Esophagus muscularis mucosa (tissue), 4 donors: ENCODE measurements around the gene GLIS2. TPM values are rescaled to one million over a fixed set of nuclear protein-coding genes. Genes with fewer than 3 reads are reported as not detected.

Experiments
- DNase-seq: peaks from one replicate; pipeline ENCODE4 v3.0.0-alpha.2; 2017; ENCODE audit errors: extremely low spot score
- H3K27ac ChIP-seq, 4 donors: fragments of 200-600 bp; sonication (generic); replicated peaks in 1 of 4; 1 replicate in 3 of 4; 2 replicates in 1 of 4; pipeline ENCODE4 v1.5.1; 2016 to 2019; ENCODE audit warnings: mild to moderate bottlenecking in 1 of 4
- H3K27me3 ChIP-seq, 4 donors: fragments of 200-600 bp; sonication (generic); one replicate each; pipeline versions ENCODE4 v1.5.1 to v1.6.0; 2016 to 2019
- H3K36me3 ChIP-seq, 4 donors: fragments of 200-600 bp; sonication (generic); one replicate each; pipeline ENCODE4 v1.5.1; 2016 to 2019
- H3K4me1 ChIP-seq, 4 donors: fragments of 200-600 bp; sonication (generic); one replicate each; pipeline ENCODE4 v1.5.1; 2016 to 2019
- H3K4me3 ChIP-seq, 4 donors: fragments of 200-600 bp; sonication (generic); 1 replicate in 2 of 4; 2 replicates in 2 of 4; pipeline ENCODE4 v1.5.1; 2016 to 2019; ENCODE audit warnings: mild to moderate bottlenecking in 4 of 4, moderate library complexity in 1 of 4
- H3K9me3 ChIP-seq, 4 donors: fragments of 200-600 bp; sonication (generic); 1 replicate in 3 of 4; 2 replicates in 1 of 4; pipeline ENCODE4 v1.5.1; 2016 to 2019
- EP300 ChIP-seq: sonication (generic); formaldehyde crosslinking; IDR thresholded peaks from one replicate; pipeline ENCODE4 v1.6.1; 2017; ENCODE audit warnings: antibody characterized with exemption
- POLR2A ChIP-seq: fragments of 450-650 bp; IDR thresholded peaks from one replicate; pipeline ENCODE4 v1.6.1; 2017; ENCODE audit warnings: antibody characterized with exemption, moderate library complexity, mild to moderate bottlenecking, low read depth
- POLR2AphosphoS5 ChIP-seq, 2 donors: sonication (generic); formaldehyde crosslinking; IDR thresholded peaks; one replicate each; pipeline ENCODE4 v1.6.1; 2017; ENCODE audit warnings: antibody characterized with exemption in 2 of 2
- WGBS: methylation state at CpG from one replicate; pipeline ENCODE4 v1.1.5; 2018; 5-methylcytosine and 5-hydroxymethylcytosine counted together
- intact Hi-C: fragments of 100-400 bp; cut with DNase I; formaldehyde crosslinking; loops from one replicate; pipeline ENCODE4 v1.15.1; 2023
- total RNA-seq, 4 donors: library from RNA; depleted of rRNA; stranded (reverse); fragments of >200 nt; gene quantifications; one replicate each; pipeline versions ENCODE4 v1.1.0 to v1.2.1, GENCODE V29; 2016
- TF ChIP-seq, protein P1 (sequence below), 3 experiments: fragments of 200-600 bp in 2 of 3; fragments of 450-650 bp in 1 of 3; sonication (generic) in 2 of 3; IDR thresholded peaks; one replicate each; pipeline ENCODE4 v1.5.1; 2017 to 2019; ENCODE audit warnings: antibody characterized with exemption in 3 of 3, mild to moderate bottlenecking in 2 of 3, moderate library complexity in 1 of 3

Gene GLIS2
- total RNA-seq, 4 donors from 2014 or later: 10.8 to 32.6 (median 14.9) TPM

DNA sequence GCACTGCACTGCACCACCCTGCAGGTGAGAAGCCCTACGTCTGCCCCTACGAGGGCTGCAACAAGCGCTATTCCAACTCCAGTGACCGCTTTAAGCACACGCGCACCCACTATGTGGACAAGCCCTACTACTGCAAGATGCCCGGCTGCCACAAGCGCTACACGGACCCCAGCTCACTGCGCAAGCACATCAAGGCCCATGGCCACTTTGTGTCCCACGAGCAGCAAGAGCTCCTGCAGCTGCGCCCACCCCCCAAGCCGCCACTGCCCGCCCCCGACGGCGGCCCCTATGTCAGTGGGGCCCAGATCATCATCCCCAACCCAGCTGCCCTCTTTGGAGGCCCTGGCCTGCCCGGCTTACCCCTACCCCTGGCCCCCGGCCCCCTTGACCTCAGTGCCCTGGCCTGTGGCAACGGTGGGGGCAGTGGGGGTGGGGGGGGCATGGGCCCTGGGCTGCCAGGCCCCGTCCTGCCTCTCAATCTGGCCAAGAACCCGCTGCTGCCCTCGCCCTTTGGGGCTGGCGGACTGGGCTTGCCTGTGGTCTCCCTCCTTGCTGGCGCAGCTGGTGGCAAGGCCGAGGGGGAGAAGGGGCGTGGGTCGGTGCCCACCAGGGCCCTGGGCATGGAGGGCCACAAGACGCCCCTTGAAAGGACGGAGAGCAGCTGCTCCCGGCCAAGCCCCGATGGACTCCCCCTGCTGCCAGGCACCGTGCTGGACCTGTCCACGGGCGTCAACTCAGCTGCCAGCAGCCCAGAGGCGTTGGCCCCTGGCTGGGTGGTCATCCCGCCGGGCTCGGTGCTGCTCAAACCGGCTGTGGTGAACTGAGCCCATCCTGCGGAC, 21.1 kb downstream of the GLIS2 start:
- DNase-seq: no peak
- Histone ChIP-seq H3K36me3 (peaks cover 11 to 91% (median 84%) of the 10 kb centered on the region in 4 donors), H3K27ac (no peak overlapping the region), H3K27me3 (no peaks in the 10 kb centered on the region), H3K4me3 (no peak overlapping the region), H3K9me3 (no peaks in the 10 kb centered on the region), H3K4me1 (peaks cover 14 to 41% (median 30%) of the 10 kb centered on the region in 4 donors)
- intact Hi-C loops: no loop called here
- TF ChIP-seq POLR2A (no peak), POLR2AphosphoS5 (IDR thresholded peaks at IDR 0.05) (no peak), EP300 (no peak)
- TF ChIP-seq, protein P1, sequence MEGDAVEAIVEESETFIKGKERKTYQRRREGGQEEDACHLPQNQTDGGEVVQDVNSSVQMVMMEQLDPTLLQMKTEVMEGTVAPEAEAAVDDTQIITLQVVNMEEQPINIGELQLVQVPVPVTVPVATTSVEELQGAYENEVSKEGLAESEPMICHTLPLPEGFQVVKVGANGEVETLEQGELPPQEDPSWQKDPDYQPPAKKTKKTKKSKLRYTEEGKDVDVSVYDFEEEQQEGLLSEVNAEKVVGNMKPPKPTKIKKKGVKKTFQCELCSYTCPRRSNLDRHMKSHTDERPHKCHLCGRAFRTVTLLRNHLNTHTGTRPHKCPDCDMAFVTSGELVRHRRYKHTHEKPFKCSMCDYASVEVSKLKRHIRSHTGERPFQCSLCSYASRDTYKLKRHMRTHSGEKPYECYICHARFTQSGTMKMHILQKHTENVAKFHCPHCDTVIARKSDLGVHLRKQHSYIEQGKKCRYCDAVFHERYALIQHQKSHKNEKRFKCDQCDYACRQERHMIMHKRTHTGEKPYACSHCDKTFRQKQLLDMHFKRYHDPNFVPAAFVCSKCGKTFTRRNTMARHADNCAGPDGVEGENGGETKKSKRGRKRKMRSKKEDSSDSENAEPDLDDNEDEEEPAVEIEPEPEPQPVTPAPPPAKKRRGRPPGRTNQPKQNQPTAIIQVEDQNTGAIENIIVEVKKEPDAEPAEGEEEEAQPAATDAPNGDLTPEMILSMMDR (IDR thresholded peaks at IDR 0.05): no peak
- WGBS: 87% methylated on average over 25 of the region's 41 CpGs

DNA sequence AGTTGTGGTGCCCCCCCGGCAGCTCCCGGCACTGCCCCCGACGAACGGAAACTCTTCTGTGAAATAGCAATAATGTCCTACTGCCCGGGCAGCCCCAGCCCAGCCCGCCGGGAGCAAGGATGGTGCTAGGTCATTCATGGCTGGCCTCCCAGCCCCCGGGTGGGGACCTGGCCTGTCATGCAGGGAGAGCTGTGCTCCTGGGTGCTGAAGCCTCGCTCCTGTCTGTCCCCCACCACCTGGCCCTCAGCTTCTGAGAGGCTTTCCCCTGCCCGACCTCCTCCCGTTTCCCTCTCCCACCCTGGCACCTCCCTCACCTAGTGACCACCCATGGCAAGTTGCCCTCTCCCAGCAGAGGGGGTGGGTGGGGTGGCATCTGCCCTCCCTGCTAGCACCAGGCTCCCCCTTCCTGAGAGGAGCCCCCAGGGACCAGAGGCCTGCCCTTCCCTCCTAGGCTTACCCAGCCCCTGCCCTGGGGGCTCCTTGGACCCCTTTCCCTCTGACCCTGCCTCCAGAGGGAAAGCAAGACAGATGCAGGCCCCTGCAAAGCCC, 21.7 kb downstream of the GLIS2 start:
- 83% methylated on average over 3 of the region's 12 CpGs for WGBS
- TF ChIP-seq EP300 (no peak), POLR2A (no peak)
- H3K27me3 ChIP-seq: no peaks in the 10 kb centered on the region
- H3K27ac ChIP-seq: no peak overlapping the region
- no peaks in the 10 kb centered on the region for H3K9me3 ChIP-seq
- peaks cover 11 to 87% (median 78%) of the 10 kb centered on the region in 4 donors for H3K36me3 ChIP-seq
- no peak for DNase-seq
- H3K4me3 ChIP-seq: no peak overlapping the region
- intact Hi-C loops: no loop called here
- H3K4me1 ChIP-seq: peaks cover 11 to 41% (median 31%) of the 10 kb centered on the region in 4 donors

DNA sequence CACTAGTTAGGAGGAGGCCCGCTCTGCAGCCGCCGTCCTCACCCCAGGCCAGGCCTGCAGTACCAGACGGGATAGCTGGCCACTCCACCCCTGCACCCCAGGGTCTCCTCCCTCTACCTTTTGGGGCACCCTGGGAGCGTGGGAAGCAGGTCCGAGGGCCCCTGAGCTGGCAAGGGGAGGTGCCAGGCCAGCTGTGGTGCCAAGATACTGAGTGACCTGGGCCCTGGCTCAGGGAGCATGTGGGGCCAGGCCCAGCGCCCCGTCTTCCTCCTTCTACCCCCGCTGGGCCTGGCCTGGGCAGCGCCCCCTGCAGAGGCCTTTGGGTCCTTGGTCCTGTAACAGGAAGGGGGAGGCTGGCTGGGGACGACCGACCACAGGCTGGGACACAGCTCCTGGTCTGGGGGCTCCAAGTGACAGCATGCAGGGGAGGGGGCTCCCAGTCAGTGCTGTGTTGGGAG, 22.3 kb downstream of the GLIS2 start:
- TF ChIP-seq POLR2AphosphoS5 (IDR thresholded peaks at IDR 0.05): no peak
- TF ChIP-seq, protein P1 (IDR thresholded peaks at IDR 0.05): no peak
- TF ChIP-seq EP300: no peak
- no peak for TF ChIP-seq POLR2A
- DNase-seq: no peak
- WGBS: 83% methylated on average over 9 of the region's 12 CpGs
- intact Hi-C loops: no loop called here
- peak overlapping the region in 1 of 4 donors; percentile 39 for H3K27ac ChIP-seq
- H3K36me3 ChIP-seq: peaks cover 11 to 87% (median 74%) of the 10 kb centered on the region in 4 donors
- peaks cover 11 to 42% (median 34%) of the 10 kb centered on the region in 4 donors for H3K4me1 ChIP-seq
- no peaks in the 10 kb centered on the region for H3K9me3 ChIP-seq
- no peak overlapping the region for H3K4me3 ChIP-seq
- no peaks in the 10 kb centered on the region for H3K27me3 ChIP-seq

DNA sequence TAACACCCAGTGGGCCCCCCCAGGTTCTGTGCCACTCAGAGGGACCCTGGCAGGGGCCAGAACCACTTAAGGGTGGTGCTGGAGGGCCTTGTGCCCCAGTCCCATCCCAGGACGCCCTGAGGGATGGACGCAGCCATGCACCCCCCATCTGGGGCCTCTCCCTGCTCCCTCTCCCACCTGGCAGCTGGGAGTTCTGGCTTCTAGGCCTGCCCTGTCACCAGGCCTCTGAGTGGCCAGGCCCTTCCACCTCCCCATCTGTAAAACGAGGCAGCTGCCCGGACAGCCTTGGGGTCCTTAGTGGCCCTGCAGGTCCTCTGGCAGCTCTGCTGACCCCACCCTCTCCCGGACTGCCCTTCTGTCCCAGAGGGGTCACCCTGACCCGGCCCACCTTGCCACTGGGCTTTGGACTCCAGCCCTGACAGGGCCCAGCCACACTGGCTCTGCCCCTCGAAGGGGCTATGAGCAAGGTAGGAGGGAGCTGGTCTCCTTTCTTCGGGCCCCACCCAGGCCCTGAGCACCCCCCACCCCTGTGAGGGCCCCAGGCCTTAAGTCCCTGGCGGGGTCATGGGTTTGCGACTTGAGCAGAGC, 22.9 kb downstream of the GLIS2 start:
- TF ChIP-seq EP300 (no peak), POLR2A (no peak), POLR2AphosphoS5 (IDR thresholded peaks at IDR 0.05) (no peak)
- TF ChIP-seq, protein P1 (IDR thresholded peaks at IDR 0.05): no peak

DNA sequence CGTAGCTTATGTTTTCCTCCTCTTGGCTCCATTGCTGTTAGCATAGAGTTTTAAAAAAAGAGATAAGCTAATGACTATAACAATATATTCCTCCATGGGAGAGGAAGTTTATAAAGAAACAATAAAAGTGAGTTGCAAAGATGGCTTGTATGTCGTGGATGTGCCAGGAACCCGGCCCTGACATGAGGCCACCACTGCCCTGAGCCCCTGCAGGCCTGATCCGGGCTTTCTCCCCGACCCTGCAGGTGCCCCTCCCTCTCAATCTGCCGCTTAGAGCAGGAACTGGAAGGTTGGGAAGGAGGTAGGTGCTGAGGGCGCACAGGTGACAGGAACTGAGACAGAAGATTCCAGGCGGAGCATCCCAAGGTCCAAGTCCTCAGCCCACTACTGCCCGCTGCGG, 23.6 kb downstream of the GLIS2 start:
- DNase-seq: no peak
- WGBS: 76% methylated on average over 10 of the region's 10 CpGs
- Histone ChIP-seq H3K27me3 (no peaks in the 10 kb centered on the region), H3K36me3 (peaks cover 11 to 77% (median 65%) of the 10 kb centered on the region in 4 donors), H3K4me3 (no peak overlapping the region), H3K27ac (peak overlapping the region in 3 of 4 donors; percentile 3 to 33 (median 17)), H3K9me3 (no peaks in the 10 kb centered on the region), H3K4me1 (peaks cover 11 to 44% (median 37%) of the 10 kb centered on the region in 4 donors)
- intact Hi-C loops: no loop called here
- TF ChIP-seq, protein P1 (IDR thresholded peaks at IDR 0.05): no peak
- TF ChIP-seq POLR2A (no peak), POLR2AphosphoS5 (IDR thresholded peaks at IDR 0.05) (no peak)

More for the DNA sequence above, 22.9 kb downstream of the GLIS2 start:
- H3K27me3 ChIP-seq: no peaks in the 10 kb centered on the region
- DNase-seq: no peak
- 71% methylated on average over 6 of the region's 10 CpGs for WGBS
- H3K9me3 ChIP-seq: no peaks in the 10 kb centered on the region
- H3K36me3 ChIP-seq: peaks cover 11 to 81% (median 68%) of the 10 kb centered on the region in 4 donors
- H3K4me3 ChIP-seq: no peak overlapping the region
- H3K4me1 ChIP-seq: peaks cover 11 to 42% (median 37%) of the 10 kb centered on the region in 4 donors
- H3K27ac ChIP-seq: peak overlapping the region in 3 of 4 donors; percentile 3 to 39 (median 17)
- intact Hi-C loops: no loop called here
